Measurements from ENCODE around the gene ACSF2. TPM values are rescaled to one million over a fixed set of nuclear protein-coding genes. Genes with fewer than 3 reads are reported as not detected.

Gene ACSF2
- total RNA-seq (24.6 and 37.2 TPM in 2 replicates), polyA plus RNA-seq (30.4 and 33.2 TPM in 2 replicates), polyA minus RNA-seq (35.0 and 50.4 TPM in 2 replicates), Bru-seq, nascent RNA (percentile 50 among the genes with signal in this experiment), BruChase-seq, experiment 1, labeled RNA remaining after a 6-hour chase (percentile 53 among the genes with signal in this experiment), BruChase-seq, experiment 2, labeled RNA remaining after a 2-hour chase (percentile 55 among the genes with signal in this experiment)
- 20.7 and 22.6 TPM in 2 replicates for polyA plus RNA-seq (2011; cell fraction: cytosol; rRNA removed)
- polyA plus RNA-seq (2011; cell fraction: nucleus; rRNA removed), result 103 and 131 TPM in 2 replicates
- 38.4 and 55.1 TPM in 2 replicates for polyA plus RNA-seq (2012)
- polyA minus RNA-seq (2011; cell fraction: cytosol; rRNA and poly(A)+ RNA removed), result 16.9 TPM
- 33.0 and 34.4 TPM in 2 replicates for polyA minus RNA-seq (2011; cell fraction: nucleus; rRNA and poly(A)+ RNA removed)
- long read RNA-seq, transcript ACSF2-201 (16 exons, 2,235 nt), result major isoform, 15 of 43 reads
- long read RNA-seq, partial matches to known transcripts, result 9 of 43 reads
- long read RNA-seq, other reads (novel, unspliced or antisense), result 19 of 43 reads

- H3K27me3 ChIP-seq (ENCODE audit: control insufficient read depth in 2 of 2, insufficient read depth in 2 of 2, low read length in 2 of 2), result no peaks in the 10 kb centered on the region
- ChIA-PET CTCF (interaction anchor here (0.9 to 1.8 kb wide), 6 partner anchors 28 to 57 kb away, joined by 3 to 16 read pairs (median 4); partner anchors contain the start of genes LRRC59 and RSAD1), POLR2A (interaction anchor here (0.5 to 0.9 kb wide), 2 partner anchors 19 to 29 kb away, joined by 3 to 5 read pairs; partner anchors contain the start of gene LRRC59)
- FAIRE-seq (peak; percentile 72), DNase-seq (ENCODE audit: low read depth, low spot score) (peak; percentile 42)
- intact Hi-C loops (cut with micrococcal nuclease) (loop anchor here (2.0 kb wide), 2 partner anchors 29 to 53 kb away; partner anchors contain the start of genes LRRC59 and RSAD1), dilution Hi-C loops (cut with MboI; ENCODE audit: extremely low pct_ligation_motif_present, low sequenced_read_pairs) (no loop called here)
- peak within 1 kb of the TSS; percentile 74 for H3K4me2 ChIP-seq (ENCODE audit: insufficient read depth, low read length)
- no peaks in the 10 kb centered on the region for H4K20me1 ChIP-seq (replicated peaks; ENCODE audit: control insufficient read depth, extremely low read depth, insufficient read depth, low read length)
- H2AFZ ChIP-seq (ENCODE audit: low read depth, low read length), result peak within 1 kb of the TSS; percentile 97
- H3K9me3 ChIP-seq (replicated peaks; ENCODE audit: control insufficient read depth, insufficient read depth, low read length), result no peaks in the 10 kb centered on the region
- H3K79me2 ChIP-seq (ENCODE audit: control insufficient read depth, insufficient read depth, low read length), result no peaks in the 10 kb centered on the region
- TF ChIP-seq, protein P1, sequence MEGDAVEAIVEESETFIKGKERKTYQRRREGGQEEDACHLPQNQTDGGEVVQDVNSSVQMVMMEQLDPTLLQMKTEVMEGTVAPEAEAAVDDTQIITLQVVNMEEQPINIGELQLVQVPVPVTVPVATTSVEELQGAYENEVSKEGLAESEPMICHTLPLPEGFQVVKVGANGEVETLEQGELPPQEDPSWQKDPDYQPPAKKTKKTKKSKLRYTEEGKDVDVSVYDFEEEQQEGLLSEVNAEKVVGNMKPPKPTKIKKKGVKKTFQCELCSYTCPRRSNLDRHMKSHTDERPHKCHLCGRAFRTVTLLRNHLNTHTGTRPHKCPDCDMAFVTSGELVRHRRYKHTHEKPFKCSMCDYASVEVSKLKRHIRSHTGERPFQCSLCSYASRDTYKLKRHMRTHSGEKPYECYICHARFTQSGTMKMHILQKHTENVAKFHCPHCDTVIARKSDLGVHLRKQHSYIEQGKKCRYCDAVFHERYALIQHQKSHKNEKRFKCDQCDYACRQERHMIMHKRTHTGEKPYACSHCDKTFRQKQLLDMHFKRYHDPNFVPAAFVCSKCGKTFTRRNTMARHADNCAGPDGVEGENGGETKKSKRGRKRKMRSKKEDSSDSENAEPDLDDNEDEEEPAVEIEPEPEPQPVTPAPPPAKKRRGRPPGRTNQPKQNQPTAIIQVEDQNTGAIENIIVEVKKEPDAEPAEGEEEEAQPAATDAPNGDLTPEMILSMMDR (IDR thresholded peaks at IDR 0.05; ENCODE audit: extremely low read depth in 1 of 2, insufficient read depth in 1 of 2, low read depth in 1 of 2, low read length in 2 of 2), result no peak
- no peak for TF ChIP-seq MYC (IDR thresholded peaks at IDR 0.05; ENCODE audit: low read depth, low read length)
- TF ChIP-seq MAX (IDR thresholded peaks at IDR 0.05; ENCODE audit: insufficient read depth, insufficient read length), result no peak
- no peak for TF ChIP-seq EZH2 (IDR thresholded peaks at IDR 0.05; ENCODE audit: borderline replicate concordance, low read depth, low read length, severe bottlenecking)
- peak; percentile 52 for TF ChIP-seq POLR2AphosphoS5 (IDR thresholded peaks at IDR 0.05; ENCODE audit: insufficient read depth, low read depth, low read length)
- peak; percentile 67 for TF ChIP-seq POLR2A (IDR thresholded peaks at IDR 0.05; ENCODE audit: low read depth, low read length)
- TF ChIP-seq GATA2 (IDR thresholded peaks at IDR 0.05; ENCODE audit: insufficient read depth, insufficient read length, low read depth, low read length), result no peak
- TF ChIP-seq FOS (IDR thresholded peaks at IDR 0.05; ENCODE audit: borderline replicate concordance, insufficient read depth, low read length), result no peak
- TF ChIP-seq JUN (IDR thresholded peaks at IDR 0.05; ENCODE audit: borderline replicate concordance, insufficient read depth, insufficient read length, low read depth), result no peak
- peak within 1 kb of the TSS; percentile 54 for H3K9ac ChIP-seq (replicated peaks; ENCODE audit: extremely low read depth, insufficient read depth, low read length)
- no peaks in the 10 kb centered on the region for H3K36me3 ChIP-seq (ENCODE audit: control insufficient read depth in 2 of 2, extremely low read depth in 1 of 2, insufficient read depth in 2 of 2, low read length in 2 of 2)
- H3K4me1 ChIP-seq (ENCODE audit: control insufficient read depth, extremely low read depth, insufficient read depth, low read length), result peaks cover 41% of the 10 kb centered on the region
- peak within 1 kb of the TSS; percentile 43 to 79 (median 72) for H3K4me3 ChIP-seq (replicated peaks in 1 of 3; ENCODE audit: insufficient read depth in 1 of 3, low read depth in 1 of 3, low read length in 3 of 3)
- no peaks in the 10 kb centered on the region for H3K9me1 ChIP-seq (replicated peaks; ENCODE audit: control insufficient read depth, extremely low read depth, insufficient read depth, low read length)
- no TSS peak for BruUV-seq (replicated peaks)
- H3K27ac ChIP-seq (ENCODE audit: insufficient read depth, low read depth, low read length), result peak within 1 kb of the TSS; percentile 63
These were observed at the start of gene ACSF2 for GRCh38 chr17:50425682-50426471. TSS of gene ACSF2 (plus strand) at chr17:50426218. CDS start at chr17:50426262, 44 bp downstream.

Measured in endothelial cell of umbilical vein (primary cell).